HG02588 (cell line): ENCODE data around the gene RTN4R.

Source experiments
- ATAC-seq: cut with Tn5 transposase; IDR thresholded peaks from one replicate; pipeline ENCODE4 v1.9.1; 2021; ENCODE audit warnings: mild to moderate bottlenecking, moderate library complexity; ENCODE audit not compliant: unreplicated experiment

RTN4R gene

GRCh38 chr22:20243537-20244249 is 24.4 kb downstream of the RTN4R start:
- no peak for ATAC-seq

GRCh38 chr22:20243176-20243536 is 25.0 kb downstream of the RTN4R start:
- ATAC-seq, result no peak

- ATAC-seq, result no peak
Measured at GRCh38 chr22:20242393-20243175, 25.5 kb downstream of the RTN4R start.

- no peak for ATAC-seq
Measured at GRCh38 chr22:20241579-20242392, 26.3 kb downstream of the RTN4R start.

GRCh38 chr22:20240900-20241299 is 27.2 kb downstream of the RTN4R start:
- ATAC-seq, result no peak

- no peak for ATAC-seq
Measured at GRCh38 chr22:20240447-20240764, 27.7 kb downstream of the RTN4R start.

GRCh38 chr22:20239676-20240446 is 28.3 kb downstream of the RTN4R start:
- ATAC-seq, result no peak

GRCh38 chr22:20238901-20239675 is 29.0 kb downstream of the RTN4R start:
- ATAC-seq, result no peak

- no peak for ATAC-seq
Measured at GRCh38 chr22:20238536-20238900, 29.6 kb downstream of the RTN4R start.

GRCh38 chr22:20237480-20238440 is 30.4 kb downstream of the RTN4R start:
- ATAC-seq, result no peak

- ATAC-seq, result no peak
Measured at GRCh38 chr22:20236052-20236717, 31.9 kb downstream of the RTN4R start.

GRCh38 chr22:20235389-20235991 is 32.6 kb downstream of the RTN4R start:
- no peak for ATAC-seq

GRCh38 chr22:20234760-20235388 is 33.2 kb downstream of the RTN4R start:
- ATAC-seq, result no peak

GRCh38 chr22:20234314-20234682 is 33.8 kb downstream of the RTN4R start:
- no peak for ATAC-seq

GRCh38 chr22:20233351-20234313 is 34.5 kb downstream of the RTN4R start:
- no peak for ATAC-seq

- ATAC-seq, result no peak
Measured at GRCh38 chr22:20232781-20233180, 35.3 kb downstream of the RTN4R start.

GRCh38 chr22:20232237-20232598 is 35.9 kb downstream of the RTN4R start:
- no peak for ATAC-seq
